ENCODE measurements around the gene CNTNAP5.

CNTNAP5 gene

DNA sequence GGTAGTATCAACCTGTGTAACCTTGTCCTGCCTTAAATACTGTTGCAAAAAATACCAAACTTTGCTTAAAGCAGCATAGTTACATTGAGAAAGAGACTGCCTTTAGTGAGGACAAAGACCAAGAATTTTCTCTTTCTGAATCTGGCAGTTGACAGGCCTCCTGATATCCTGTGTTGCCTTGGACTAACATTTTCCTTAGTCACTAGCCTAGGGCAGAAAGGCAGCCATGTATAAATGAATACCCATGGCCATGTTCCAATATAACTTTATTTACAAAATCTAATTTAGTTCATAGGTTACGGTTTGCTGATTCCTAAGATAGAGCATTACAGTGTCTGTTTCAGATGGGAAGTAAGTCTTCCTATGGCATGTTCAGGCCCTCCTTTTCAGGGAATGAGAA is 895.4 kb downstream of the CNTNAP5 start:
- H3K36me3 ChIP-seq, result no peaks in the 10 kb centered on the region
- TF ChIP-seq, protein P1, sequence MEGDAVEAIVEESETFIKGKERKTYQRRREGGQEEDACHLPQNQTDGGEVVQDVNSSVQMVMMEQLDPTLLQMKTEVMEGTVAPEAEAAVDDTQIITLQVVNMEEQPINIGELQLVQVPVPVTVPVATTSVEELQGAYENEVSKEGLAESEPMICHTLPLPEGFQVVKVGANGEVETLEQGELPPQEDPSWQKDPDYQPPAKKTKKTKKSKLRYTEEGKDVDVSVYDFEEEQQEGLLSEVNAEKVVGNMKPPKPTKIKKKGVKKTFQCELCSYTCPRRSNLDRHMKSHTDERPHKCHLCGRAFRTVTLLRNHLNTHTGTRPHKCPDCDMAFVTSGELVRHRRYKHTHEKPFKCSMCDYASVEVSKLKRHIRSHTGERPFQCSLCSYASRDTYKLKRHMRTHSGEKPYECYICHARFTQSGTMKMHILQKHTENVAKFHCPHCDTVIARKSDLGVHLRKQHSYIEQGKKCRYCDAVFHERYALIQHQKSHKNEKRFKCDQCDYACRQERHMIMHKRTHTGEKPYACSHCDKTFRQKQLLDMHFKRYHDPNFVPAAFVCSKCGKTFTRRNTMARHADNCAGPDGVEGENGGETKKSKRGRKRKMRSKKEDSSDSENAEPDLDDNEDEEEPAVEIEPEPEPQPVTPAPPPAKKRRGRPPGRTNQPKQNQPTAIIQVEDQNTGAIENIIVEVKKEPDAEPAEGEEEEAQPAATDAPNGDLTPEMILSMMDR (IDR thresholded peaks at IDR 0.05; ENCODE audit: low read depth, low read length), result no peak
- H3K27me3 ChIP-seq (ENCODE audit: insufficient read depth, low read depth, severe bottlenecking), result peaks cover 4% of the 10 kb centered on the region
- no peaks in the 10 kb centered on the region for H3K9me3 ChIP-seq (ENCODE audit: severe bottlenecking)
- no peak overlapping the region for H3K27ac ChIP-seq
- no peak for DNase-seq
- no peak overlapping the region for H3K4me3 ChIP-seq (ENCODE audit: low read depth, low read length)

DNA sequence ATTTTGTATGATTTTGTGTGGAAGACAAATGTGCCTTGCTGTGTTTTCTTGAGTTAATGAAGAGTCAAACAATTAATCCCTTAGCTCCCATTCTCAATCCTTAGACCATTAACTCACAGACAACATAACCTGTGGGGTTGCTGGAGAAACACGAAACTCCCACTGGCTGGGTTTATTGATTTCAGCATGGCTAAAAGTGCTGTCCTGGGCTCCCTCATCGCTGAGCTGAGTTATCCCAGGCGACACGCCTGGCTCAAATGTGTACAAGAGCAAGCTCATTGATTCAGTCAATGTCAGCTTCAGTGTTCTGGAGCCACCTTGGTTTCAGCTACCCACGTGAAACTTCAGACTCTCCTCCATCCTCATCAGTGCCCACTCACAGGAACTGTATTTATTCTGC is 896.1 kb downstream of the CNTNAP5 start:
- TF ChIP-seq, protein P1 (IDR thresholded peaks at IDR 0.05; ENCODE audit: low read depth, low read length), result no peak
- Histone ChIP-seq H3K27ac (no peak overlapping the region), H3K36me3 (no peaks in the 10 kb centered on the region), H3K9me3 (ENCODE audit: severe bottlenecking) (no peaks in the 10 kb centered on the region), H3K27me3 (ENCODE audit: insufficient read depth, low read depth, severe bottlenecking) (peaks cover 4% of the 10 kb centered on the region), H3K4me3 (ENCODE audit: low read depth, low read length) (no peak overlapping the region)
- DNase-seq, result no peak

DNA sequence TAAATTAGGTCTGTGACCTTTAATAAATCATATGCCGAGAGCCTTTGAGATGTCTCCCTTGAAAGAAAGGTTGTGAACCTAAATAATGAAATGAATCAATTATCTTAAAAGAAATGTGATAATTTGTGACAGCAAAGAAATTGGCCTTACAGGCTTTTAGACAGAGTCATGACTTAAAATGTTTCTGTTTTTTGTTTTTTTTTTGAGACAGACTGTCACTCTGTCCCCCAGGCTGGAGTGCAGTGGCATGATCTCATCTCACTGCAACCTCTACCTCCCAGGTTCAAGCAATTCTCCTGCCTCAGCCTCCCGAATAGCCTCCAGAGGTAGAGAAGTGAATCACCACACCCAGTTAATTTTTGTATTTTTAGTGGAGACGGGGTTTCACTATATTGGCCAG is 898.0 kb downstream of the CNTNAP5 start:
- no peaks in the 10 kb centered on the region for H3K36me3 ChIP-seq
- H3K4me3 ChIP-seq (ENCODE audit: low read depth, low read length), result no peak overlapping the region
- no peak overlapping the region for H3K27ac ChIP-seq
- no peaks in the 10 kb centered on the region for H3K9me3 ChIP-seq (ENCODE audit: severe bottlenecking)
- H3K27me3 ChIP-seq (ENCODE audit: insufficient read depth, low read depth, severe bottlenecking), result no peaks in the 10 kb centered on the region
- TF ChIP-seq, protein P1 (IDR thresholded peaks at IDR 0.05; ENCODE audit: low read depth, low read length), result no peak
- DNase-seq, result no peak

DNA sequence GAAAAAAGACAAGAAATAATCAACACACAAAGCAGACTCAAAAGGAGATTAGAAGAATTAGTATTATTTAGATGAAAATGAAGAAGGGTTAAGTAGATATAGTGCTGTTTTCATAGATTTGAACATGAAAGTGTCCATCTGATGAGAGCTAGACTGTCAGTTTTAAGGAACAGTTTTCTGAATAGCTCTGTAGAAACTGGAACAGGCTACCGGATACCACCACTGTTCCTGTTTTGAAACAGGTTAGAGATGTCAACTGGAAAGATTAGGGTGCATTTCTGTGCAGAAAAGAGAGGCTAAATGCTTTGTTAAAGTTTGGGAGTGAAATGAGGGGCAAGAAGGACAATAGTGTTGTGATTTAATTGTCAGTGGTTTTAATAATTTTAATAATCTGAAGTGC is 908.8 kb downstream of the CNTNAP5 start:
- no peak overlapping the region for H3K27ac ChIP-seq
- no peaks in the 10 kb centered on the region for H3K36me3 ChIP-seq
- TF ChIP-seq, protein P1 (IDR thresholded peaks at IDR 0.05; ENCODE audit: low read depth, low read length), result no peak
- no peak overlapping the region for H3K4me3 ChIP-seq (ENCODE audit: low read depth, low read length)
- no peaks in the 10 kb centered on the region for H3K9me3 ChIP-seq (ENCODE audit: severe bottlenecking)
- peaks cover 2% of the 10 kb centered on the region for H3K27me3 ChIP-seq (ENCODE audit: insufficient read depth, low read depth, severe bottlenecking)
- no peak for DNase-seq

DNA sequence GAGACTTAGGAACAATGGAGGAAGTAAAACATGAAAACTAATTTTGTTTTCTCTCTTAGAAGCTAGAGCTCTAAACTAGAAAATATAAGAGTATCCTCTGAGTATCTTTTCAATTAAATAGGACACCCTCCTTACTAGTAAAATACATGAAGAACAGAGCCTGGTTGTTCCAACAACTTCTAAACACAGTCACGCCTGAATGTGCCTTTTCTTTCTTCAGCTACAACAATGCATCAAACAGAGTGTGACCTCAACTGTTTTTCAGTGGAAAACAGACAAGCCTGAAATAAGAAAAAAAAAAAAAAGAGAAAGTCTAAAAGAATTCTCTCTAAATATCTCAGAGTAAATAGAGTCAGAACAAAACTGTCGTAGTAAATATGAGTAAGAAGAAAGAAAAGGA is 928.8 kb downstream of the CNTNAP5 start:
- Histone ChIP-seq H3K9me3 (ENCODE audit: severe bottlenecking) (no peaks in the 10 kb centered on the region), H3K4me3 (ENCODE audit: low read depth, low read length) (no peak overlapping the region), H3K36me3 (no peaks in the 10 kb centered on the region), H3K27me3 (ENCODE audit: insufficient read depth, low read depth, severe bottlenecking) (no peaks in the 10 kb centered on the region), H3K27ac (no peak overlapping the region)
- DNase-seq, result no peak
- TF ChIP-seq, protein P1 (IDR thresholded peaks at IDR 0.05; ENCODE audit: low read depth, low read length), result no peak

DNA sequence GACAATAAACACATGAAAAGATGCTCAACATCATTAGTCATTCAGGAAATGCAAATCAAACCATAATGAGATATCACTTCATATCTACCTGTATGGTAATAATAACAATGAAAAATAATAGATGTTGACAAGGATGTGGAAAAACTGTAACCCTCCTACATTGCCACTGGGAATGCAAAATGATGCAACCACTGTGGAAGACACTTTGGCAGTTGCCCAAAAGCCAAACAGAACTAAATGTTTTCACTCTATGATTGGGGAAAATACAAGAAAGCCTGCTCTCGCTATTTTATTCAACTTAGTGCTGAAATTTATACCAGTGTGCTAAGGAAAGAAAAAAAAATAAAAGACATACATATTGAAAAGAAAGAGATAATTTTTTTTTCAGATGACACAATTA is 934.5 kb downstream of the CNTNAP5 start:
- TF ChIP-seq, protein P1 (IDR thresholded peaks at IDR 0.05; ENCODE audit: low read depth, low read length), result no peak
- Histone ChIP-seq H3K27ac (no peak overlapping the region), H3K36me3 (no peaks in the 10 kb centered on the region), H3K9me3 (ENCODE audit: severe bottlenecking) (no peaks in the 10 kb centered on the region), H3K4me3 (ENCODE audit: low read depth, low read length) (no peak overlapping the region), H3K27me3 (ENCODE audit: insufficient read depth, low read depth, severe bottlenecking) (peaks cover 2% of the 10 kb centered on the region)
- no peak for DNase-seq
